Globus pallidus (tissue), 1 donor: ENCODE data around the gene RMDN3.

Experiments used
- DNase-seq: peaks from one replicate; pipeline ENCODE4 v3.0.0-alpha.2; 2015; ENCODE audit warnings: low spot score

The RMDN3 gene, protein sequence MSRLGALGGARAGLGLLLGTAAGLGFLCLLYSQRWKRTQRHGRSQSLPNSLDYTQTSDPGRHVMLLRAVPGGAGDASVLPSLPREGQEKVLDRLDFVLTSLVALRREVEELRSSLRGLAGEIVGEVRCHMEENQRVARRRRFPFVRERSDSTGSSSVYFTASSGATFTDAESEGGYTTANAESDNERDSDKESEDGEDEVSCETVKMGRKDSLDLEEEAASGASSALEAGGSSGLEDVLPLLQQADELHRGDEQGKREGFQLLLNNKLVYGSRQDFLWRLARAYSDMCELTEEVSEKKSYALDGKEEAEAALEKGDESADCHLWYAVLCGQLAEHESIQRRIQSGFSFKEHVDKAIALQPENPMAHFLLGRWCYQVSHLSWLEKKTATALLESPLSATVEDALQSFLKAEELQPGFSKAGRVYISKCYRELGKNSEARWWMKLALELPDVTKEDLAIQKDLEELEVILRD

DNA sequence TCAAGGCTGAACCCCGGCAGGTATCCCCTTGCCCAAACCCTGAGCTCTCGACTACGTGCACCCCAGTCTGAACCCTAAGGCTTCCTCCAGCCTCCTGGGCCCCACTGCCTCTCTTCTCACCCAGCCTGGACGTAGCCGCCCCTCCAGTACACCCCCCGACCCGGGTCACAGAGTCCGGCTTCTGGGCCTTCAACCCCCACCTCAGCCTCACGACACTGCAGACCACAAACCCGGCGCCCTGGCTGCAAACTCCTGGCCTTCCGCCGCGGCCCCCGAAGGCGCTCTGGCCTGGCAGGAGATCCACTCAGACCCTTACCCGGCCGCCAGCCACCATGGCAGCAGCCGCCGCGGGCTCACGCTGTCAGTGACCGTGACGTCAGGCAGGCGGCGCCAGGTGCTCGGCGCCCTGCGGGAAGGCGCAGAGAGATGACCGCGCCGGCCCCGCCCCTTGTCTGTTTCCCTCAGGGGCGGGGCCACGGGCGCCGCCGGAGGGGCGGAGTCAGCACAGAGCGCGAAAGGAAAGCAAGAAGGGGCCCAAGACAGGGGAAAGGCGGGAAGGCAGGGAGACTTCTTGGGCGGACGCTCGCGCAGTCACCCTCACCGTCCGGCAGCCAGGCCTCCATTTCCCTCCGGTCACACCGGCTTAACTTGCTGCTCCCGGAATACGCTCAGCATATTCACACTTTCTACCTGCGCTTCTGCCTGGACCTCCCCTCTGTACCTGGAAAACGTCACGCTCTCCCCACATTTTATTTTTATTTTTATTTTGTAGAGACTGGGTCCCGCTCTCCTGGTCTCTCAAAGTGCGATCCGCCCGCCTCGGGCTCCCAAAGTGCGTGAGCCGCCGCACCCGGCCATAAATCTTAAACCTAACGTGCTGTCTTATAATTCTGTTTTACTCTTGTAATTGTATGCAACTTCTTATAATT is at the start of gene RMDN3:
Gene RMDN3 (minus strand): TSS at position 372 of the 929 bp plus-strand sequence. CDS start 471 bp downstream, outside the sequence.
- peak; percentile 89 for DNase-seq

DNA sequence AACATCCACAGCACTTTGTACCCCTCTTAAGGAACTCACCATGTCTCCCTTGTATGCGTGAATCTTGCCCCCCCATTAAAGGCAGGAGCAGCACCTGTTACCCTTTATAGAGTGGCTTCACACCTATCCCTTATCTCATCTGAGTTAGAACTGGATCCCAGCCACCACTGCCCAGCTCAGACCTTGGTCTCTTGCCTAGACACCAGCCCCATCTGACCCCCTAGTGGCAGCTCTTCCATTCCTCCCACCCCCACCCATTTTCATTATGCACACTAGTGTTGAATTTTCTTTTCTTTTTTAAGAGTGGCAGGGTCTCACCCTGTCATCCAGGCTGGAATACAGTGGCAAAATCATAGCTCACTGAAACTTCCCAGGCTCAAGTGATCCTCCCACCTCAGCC is 48.6 kb upstream of the RMDN3 start:
- DNase-seq = no peak

DNA sequence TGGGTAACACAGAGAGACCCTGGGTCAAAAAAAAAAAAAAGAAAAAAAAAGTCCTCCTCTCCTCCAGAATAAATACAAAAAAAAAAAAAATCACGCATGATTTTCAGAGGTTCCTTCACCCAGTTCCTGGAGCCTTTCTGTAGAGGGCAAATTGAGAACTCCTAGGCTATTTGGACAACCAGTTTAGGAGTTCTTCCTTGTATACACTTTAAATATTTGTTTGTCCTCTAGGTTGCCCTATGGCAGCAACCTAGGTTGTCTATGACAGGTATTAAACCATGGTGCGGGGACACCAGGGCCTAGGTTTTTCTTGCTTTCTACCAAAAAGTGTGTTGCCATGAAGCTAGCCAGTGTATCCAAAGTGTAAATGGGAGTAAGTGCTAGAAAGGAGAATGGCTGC is 48.0 kb upstream of the RMDN3 start:
- no peak for DNase-seq

DNA sequence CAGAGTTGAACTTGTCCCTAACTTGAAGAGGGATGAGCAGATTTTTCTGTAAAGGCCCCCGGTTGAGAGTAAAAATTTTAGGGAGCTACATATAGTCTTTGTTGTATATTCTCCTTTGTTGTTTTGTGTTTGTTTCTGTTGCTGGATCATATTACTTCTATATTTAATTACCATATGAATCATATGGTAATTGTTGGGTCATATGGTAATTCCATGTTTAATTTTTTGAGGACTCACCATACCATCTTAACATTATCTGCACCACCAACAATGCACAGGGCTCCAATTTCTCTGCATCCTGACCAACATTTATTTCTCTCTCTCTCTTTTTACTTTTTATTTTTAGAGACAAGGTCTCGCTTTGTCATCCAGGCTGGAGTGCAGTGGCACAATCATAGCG is 44.5 kb upstream of the RMDN3 start:
- DNase-seq = no peak

DNA sequence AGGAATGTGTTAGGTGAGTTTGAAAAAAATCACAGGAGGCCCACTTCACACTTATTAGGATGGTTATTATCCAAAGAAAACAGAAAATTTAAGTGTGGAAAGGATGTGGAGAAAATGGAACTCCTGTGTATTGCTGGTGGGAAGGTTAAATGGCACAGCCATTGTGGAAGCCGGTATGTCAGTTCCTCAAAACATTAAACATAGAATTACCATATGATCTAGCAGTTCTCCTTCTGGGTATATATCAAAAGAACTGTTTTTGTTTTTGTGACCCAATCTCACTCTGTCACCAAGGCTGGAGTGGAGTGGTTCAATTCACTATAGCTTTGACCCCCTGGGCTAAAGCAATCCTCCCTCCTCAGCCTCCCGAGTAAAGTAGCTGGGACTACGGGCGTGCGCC is 41.5 kb upstream of the RMDN3 start:
- no peak for DNase-seq

DNA sequence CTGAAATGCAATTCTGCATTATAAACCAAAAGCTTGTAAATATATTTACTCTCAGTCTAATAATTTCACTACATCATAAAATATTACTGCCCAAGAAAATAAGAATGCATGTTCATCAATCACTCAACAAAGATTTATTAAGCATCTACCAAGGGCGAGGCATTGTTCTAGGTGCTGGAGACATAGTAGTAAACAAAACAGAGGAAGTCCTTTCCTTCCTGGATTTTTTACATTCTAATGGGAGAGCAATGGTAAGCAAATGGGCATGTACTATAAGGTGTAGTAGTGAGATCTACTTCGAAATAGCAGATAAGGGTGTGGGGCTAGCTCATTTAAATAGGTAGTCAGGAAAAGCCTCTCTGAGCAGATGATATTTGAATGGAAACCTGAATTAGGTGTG is 41.0 kb upstream of the RMDN3 start:
- DNase-seq = no peak

DNA sequence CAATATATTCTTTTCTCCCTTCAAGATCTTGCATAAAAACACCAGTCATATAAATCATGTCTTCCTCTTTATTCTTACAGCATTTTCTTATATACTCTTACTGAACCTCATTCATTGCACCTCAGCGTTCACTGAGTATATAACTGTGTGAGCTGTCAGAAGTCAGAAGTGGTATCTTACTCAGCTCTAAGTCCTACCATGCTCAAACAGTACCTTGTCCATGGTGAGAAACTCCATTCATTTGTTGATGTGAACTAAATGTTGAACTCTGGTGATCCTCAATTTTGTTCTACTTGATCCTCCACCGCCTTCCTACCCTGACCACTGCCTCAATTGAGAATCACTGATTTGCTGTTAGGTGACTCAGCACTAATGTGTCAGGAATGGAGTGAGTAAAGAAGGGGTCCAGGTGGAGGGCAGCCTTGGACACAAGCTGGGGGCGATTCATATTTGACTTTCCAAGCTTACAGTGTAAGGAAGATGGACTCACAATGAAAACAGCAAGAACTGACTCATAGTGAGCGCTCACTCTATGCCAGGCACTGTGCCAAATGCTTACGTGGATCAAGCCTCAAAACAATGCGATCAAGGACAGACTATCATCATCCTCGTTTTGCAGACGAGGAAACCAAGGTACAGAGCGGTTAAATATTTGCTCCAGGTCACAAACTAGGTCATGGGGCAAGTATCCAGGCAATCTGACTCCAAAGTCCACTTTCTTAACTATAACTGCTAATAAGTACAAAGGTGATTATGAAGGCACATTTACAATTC is 38.3 kb upstream of the RMDN3 start:
- no peak for DNase-seq

DNA sequence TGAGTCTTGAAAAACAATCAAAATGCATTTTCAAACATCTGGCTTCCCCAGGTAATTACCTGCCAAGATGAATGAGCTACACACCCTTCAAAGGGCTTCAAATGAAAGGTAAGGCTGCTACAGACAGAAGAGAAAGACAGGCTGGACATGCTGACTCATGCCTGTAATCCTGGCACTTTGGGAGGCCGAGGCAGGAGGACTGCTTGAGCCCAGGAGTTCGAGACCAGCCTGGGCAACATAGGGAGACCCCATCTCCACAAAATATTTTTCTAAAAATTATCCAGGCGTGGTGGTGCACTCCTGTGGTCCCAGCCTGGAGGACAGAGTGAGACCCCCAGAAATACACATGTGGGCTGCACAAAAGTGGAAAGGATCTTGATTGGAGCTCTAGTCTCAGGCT is 37.3 kb upstream of the RMDN3 start:
- no peak for DNase-seq

DNA sequence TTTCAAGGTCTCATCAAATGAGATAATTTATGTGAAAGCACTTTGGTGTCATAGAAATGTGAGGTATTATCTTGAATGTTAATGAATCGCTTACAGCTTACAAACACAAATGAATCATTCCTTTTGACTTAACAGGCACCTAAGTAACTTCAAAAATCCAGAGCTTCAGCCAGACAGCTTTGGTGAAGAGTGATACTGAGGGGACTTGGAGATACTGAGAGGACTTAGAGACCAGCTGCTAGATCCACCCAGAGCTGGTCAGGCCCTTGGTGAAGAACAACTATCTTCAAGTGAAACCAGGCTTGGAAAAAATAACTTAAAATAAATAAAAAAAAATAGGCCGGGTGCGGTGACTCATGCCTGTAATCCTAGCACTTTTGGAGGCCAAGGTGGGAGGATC is 35.7 kb upstream of the RMDN3 start:
- no peak for DNase-seq

DNA sequence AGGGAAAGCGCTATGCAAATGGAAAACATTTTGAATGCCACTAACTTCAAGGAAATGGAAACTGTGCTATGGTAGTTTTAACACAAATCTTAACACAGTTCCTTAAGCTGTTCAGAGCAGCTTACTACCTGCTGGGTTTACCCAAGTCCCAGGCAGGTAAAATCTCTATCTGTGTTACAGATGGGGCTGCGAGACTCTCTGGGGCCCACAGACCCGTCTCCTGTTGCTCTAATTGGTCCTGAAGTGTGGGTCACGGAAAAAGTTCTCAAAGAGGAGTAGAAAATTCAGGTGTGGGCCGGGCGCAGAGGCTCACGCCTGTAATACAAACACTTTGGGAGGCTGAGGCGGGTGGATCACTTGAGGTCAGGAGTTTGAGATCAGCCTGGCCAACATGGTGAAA is 34.9 kb upstream of the RMDN3 start:
- DNase-seq = no peak

DNA sequence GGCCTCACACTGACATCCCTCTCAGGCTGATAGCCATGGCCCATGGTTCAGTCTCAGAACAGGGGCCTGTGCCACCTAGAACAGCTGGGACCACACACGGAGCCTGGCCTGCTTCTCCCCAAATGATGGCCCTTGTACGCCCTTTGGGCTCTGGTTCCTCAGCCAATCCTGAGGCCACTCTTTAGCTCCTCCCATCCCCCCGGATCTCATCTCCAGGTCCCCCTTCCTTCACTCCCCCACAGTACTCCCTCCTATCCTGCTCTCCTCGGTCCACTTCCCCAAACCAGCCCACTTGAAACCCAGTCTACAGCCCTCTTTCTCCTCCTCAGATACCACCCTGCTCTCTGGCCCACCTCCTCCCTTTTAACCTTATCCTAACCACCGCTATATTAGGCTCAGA is 34.1 kb upstream of the RMDN3 start:
- no peak for DNase-seq

DNA sequence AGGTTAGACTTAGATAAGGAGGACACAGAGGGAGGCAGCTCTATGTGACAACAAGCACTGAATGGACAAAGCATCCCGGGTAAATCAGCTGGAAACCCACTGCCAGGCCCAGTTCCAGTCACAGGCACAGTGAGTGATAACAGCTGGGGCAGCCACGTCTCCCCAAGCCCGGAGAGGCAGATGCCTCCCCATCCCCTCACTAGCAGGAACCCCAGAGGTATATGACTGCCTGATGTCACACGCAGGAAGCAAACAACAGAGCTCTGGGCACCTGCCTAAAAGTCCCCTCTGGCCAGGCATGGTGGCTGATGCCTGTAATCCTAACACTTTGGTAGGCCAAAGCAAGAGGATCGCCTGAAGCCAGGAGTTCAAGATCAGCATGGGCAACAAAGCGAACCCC is 32.9 kb upstream of the RMDN3 start:
- no peak for DNase-seq

DNA sequence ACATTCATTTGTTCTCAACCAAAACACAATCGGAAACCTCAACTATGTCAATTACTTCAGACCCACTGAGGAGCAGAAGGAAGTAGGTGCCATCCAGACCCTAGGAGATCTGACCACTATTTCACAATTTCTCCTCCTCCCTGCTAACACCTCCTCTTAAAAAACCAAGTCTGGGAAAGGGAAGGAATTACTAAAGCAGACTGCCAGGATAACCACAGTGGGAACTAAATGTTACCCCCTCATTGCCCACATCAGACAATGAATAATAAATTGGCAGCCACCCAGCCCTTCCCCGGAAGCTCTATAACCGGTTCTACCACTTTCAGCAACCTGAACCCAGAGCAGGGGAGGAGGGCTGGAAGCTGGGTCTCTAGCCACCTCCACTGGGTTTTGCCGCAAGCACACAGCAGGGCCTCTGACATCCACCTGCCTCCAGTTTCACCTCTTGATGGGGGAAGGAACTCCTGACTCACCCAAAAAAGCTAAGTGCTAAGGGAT is 32.3 kb upstream of the RMDN3 start:
- DNase-seq = no peak

DNA sequence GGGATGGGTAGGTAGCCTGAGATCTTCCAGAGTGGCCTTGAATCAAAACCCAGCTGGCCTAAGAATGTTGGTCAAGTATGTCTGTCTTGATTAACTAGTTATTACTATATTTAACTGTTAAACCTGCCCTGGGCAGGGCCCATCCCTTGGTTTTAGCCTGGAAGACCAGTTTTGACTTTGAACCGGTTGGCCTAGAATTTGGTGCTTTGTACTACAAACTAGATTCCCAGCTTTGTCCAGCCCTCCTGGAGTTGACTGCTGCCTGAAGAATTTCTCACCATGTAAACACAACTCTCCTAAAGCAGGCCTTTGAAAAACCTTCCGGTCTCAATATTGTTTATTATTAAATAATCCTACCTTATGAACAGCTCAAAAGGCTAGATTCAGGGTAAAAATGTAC is 30.8 kb upstream of the RMDN3 start:
- no peak for DNase-seq

DNA sequence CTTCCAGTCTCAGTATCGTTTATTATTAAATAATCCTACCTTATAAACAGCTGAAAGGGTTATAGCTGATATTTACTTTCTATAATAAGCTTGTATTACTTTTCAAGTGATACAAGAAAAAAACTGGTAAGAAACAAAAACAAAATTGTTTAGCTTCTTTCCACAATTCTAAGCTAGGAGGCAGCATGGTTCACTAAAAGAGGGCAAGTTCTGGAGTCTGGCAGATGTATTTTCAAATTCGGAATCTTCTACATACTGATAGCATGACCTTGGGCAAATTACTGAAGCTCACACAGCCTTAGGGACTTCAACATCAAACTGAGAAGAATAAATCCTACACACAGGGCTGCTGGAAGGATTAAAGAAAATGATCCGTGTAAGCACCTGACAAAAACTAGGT is 30.1 kb upstream of the RMDN3 start:
- DNase-seq = no peak

DNA sequence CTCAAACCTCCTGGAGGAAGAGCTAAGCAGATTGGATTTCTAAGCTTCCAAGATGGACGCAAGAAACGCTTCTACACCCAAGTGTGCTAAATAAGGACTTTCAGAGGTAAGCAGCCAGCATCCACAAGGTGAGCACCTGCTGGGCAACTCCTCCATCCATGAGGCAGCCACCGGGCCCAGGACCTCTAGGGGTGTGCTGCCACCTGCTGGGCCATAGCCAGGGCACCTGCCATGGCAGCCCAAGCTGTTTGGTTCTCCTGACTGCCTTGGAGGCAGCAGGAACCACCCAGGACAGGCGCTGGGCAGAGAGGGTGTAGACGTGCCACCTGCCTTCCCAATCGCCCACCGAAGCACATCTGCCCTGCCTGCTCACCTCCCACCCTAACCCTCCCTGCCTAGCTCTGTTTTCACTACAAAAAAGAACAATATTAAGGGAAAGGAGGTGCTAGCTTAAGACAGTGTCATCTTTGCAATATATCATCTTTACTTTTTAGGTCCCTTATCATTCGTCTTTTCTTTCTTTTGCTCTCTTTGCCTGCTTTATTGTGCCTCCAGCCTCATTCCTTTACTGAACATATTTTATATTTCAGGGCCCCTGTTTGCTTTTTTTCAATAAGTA is 27.7 kb upstream of the RMDN3 start:
- no peak for DNase-seq

DNA sequence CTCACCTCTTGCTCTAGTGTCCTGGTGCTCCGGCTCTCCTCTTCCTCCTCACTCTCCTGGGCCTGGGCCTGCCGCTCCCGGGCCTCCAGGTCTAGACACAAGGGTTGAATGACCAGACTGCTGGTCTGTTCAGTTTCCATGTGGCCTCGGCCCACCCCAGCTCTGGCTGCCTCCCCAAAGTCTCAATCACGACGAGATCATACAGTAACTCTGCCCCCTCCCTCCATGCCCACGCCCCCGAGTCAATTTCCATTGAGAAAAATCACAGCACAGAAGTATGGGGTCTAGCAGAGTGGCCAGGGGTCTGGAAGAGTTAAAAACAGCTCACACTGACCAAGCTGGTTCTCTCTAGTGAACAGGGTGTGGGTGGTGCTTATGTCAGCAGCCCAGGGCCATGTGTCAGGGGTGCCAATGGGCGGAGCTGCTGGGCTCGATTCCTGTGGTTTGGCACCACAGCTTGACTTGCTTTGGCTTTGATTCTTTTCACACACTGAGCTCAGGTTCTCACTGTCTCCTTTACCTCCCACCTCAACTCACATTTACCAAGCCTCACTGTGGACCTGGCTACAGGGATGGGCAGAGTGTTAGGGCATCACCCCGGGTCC is 21.6 kb upstream of the RMDN3 start:
- DNase-seq = no peak

DNA sequence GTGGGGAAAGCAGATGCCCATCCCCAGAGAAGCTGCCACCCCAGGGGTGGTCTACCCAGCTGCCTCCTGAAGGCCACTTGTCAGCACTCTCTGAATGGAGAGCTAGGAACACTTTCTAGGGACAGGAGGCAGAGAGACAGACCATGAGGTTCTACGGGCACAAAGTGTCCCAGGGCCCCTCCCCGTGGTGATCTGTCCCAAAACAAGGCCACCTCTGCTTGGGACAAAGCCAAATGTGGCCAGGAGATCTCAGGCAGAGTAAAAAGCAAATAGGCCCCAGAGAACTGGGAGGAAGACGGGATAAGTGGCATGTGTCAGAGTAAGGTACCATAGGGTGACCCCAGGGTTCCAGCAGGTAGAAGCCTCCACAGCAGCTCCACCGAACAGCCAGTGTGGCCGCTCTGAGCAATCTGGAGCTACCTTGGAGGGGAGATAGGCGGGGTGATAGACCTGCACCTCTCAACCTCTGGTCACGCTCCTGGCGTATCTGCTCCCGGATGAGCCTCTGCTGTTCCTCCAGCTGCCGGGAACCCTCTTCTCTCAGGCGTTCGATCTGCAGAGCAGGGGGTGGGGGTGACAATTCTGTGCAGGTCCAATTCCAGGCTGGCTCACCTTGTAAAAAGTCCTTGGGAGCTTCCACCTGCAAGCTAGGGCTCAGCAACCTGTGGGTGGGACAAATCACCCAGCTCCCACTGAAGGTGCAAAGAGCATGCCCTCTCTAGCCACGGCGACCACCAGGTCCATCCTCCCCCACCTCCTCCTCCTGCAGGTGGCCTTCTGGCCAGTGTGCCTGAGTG is 20.9 kb upstream of the RMDN3 start:
- DNase-seq = no peak

DNA sequence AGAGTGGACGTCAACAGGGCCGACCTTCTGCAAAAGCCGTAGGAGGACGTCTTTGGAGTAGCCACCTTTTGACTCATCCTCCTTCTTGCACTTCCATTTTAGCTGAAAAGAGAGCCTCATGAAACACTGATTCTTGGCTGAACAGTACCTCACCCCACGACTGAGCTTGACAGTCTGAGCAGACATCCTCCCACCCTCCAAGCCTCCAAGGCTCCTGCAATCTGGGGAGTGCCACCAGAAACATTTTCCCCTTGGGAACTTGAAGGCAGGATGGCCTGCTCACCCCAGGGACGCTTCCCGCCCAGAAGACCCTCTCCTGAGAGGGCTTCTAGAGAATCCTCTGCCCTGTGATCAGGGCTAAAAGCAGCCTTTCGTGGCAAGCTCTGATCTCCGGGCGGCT is 20.0 kb upstream of the RMDN3 start:
- no peak for DNase-seq

DNA sequence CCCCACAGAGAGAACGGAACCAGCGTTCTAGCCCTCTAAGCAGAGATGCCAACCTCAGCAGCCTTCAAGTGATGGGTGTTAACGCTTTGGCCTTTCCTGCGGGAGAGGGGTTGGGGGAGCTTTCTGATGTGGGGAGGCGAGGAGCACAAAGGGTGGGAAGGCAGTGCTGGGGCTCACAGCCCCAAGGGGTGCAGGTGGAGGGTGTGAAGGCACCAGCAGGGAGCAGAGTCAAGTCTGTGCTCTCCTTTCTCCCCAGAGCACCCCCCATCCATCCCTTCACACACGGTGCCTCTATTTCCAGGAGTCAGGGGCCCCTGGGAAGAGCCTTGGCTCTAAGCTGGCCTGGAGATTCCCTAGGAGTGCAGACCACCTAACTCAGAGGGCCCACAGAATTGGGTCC is 18.8 kb upstream of the RMDN3 start:
- no peak for DNase-seq
